Measurements from ENCODE around the gene DPEP2. TPM values are rescaled to one million over a fixed set of nuclear protein-coding genes. Genes with fewer than 3 reads are reported as not detected.
A peak's percentile ranks its signal among the peaks of the same experiment; 100 is the strongest.

DPEP2 gene
- total RNA-seq, 4 donors from 2014 or later, result 0.22 to 2.5 (median 2.1) TPM

DNA sequence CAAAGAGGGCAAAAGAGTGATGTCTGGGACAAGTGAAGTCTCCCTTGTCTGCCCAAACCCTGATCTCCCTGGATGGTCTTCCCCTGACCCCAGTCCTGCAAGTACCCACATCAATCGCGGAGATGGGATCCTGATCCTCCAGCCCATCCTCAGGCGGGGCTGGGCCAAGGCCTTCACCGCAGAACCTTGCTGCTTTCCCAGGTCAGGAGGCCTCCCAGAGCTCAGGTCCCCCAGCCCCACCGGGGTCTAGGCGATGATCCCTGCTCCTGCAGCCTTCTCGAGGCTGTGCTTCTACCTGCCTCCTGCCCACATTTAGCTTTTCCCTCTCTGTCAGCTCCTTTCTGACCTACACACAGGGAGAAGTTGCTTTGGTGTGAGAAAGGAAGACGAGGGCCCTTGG lies 37.1 kb downstream of the DPEP2 start:
- H3K27me3 ChIP-seq, result no peaks in the 10 kb centered on the region
- peaks cover 23 to 24% of the 10 kb centered on the region in 2 donors for H3K36me3 ChIP-seq
- H3K27ac ChIP-seq, result peak overlapping the region in 2 of 3 donors; percentile 15 to 76
- H3K9me3 ChIP-seq, result no peaks in the 10 kb centered on the region
- no peak for DNase-seq
- H3K4me3 ChIP-seq (replicated peaks in 1 of 3), result no peak overlapping the region
- intact Hi-C loops (cut with DNase I), result no loop called here
- no peak for TF ChIP-seq POLR2A (IDR thresholded peaks at IDR 0.05)
- TF ChIP-seq, protein P1, sequence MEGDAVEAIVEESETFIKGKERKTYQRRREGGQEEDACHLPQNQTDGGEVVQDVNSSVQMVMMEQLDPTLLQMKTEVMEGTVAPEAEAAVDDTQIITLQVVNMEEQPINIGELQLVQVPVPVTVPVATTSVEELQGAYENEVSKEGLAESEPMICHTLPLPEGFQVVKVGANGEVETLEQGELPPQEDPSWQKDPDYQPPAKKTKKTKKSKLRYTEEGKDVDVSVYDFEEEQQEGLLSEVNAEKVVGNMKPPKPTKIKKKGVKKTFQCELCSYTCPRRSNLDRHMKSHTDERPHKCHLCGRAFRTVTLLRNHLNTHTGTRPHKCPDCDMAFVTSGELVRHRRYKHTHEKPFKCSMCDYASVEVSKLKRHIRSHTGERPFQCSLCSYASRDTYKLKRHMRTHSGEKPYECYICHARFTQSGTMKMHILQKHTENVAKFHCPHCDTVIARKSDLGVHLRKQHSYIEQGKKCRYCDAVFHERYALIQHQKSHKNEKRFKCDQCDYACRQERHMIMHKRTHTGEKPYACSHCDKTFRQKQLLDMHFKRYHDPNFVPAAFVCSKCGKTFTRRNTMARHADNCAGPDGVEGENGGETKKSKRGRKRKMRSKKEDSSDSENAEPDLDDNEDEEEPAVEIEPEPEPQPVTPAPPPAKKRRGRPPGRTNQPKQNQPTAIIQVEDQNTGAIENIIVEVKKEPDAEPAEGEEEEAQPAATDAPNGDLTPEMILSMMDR (IDR thresholded peaks at IDR 0.05), result no peak
- peaks cover 43 to 79% of the 10 kb centered on the region in 2 donors for H3K4me1 ChIP-seq
- WGBS, 2 donors, result 93 to 99% methylated on average over 6 to 8 of the region's 8 CpGs

DNA sequence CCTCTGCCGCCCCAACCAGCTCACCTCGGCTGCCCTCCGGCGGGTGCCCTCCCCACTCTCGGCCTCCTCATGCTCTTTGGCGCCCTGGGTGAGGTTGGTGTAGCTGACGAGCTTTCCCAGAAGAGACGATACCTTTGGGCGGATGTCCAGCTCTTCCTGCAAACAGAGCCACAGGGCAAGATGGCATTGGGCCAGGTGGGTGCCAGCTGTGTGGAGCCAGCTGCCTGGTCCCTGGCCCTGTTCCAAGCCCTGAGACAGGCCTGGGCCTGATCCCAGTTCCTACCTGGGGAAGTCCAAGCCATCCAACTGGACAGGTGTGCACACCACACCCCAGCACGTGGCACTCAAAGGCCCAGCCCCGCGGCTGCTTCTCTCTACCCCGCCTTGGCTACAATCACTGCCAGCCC lies 37.7 kb downstream of the DPEP2 start:
- Histone ChIP-seq H3K27me3 (no peaks in the 10 kb centered on the region), H3K36me3 (peaks cover 23 to 24% of the 10 kb centered on the region in 2 donors), H3K4me1 (peaks cover 37 to 73% of the 10 kb centered on the region in 2 donors), H3K27ac (peak overlapping the region in 2 of 3 donors; percentile 65 to 76), H3K4me3 (replicated peaks in 1 of 3) (no peak overlapping the region), H3K9me3 (no peaks in the 10 kb centered on the region)
- 49 to 53% methylated on average over 4 to 11 of the region's 13 CpGs for WGBS, 2 donors
- DNase-seq, result peak; percentile 95 to 97
- TF ChIP-seq, protein P1 (IDR thresholded peaks at IDR 0.05), result no peak
- TF ChIP-seq POLR2A (IDR thresholded peaks at IDR 0.05), result no peak
- intact Hi-C loops (cut with DNase I), result no loop called here

DNA sequence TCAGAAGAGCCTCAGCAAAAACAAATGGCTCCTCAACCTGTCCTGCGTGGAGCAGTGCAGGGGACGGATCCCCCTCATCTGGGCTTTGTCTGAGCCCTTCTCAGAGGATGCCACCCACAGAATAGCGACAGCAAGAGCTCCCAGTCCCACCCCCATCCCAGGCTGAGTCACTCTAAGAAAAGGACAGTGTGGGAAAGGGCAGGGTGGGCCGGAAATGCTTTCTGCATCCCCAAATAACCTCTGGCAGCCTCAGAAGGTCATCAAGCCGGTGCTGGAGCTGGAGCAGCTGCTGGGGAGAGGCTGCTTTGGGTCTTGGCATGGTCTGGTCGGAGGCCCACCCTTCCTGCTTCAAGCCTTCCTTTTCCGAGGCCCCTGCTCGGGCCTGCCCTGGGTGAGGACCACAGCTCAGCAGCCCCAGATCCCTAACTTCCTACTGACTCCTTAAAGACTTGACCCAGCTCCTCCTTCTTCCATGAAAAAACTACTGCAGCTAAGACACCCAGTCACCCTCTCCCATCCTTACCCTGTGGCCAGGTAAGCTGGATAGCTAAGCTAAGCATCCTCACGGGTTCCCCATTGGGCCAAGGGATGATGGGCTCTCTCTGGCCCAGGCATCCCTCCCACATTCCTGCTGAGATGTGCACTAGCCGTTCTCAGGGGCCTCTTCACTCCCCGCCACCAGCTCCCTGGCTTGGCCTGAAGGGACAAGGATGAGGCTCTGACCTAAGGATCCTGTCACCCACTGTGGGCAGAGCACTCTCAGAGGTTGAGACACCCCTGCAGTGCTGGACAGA lies 39.6 kb downstream of the DPEP2 start:
- Histone ChIP-seq H3K27ac (peak overlapping the region; percentile 33 to 76 (median 48)), H3K4me3 (replicated peaks in 1 of 3) (no peak overlapping the region), H3K36me3 (peaks cover 29 to 31% of the 10 kb centered on the region in 2 donors), H3K27me3 (no peaks in the 10 kb centered on the region), H3K4me1 (peaks cover 30 to 57% of the 10 kb centered on the region in 2 donors), H3K9me3 (no peaks in the 10 kb centered on the region)
- DNase-seq, result peak in 1 of 2 donors; percentile 28
- intact Hi-C loops (cut with DNase I), result no loop called here
- WGBS, 2 donors, result 72 to 86% methylated on average over 9 to 10 of the region's 11 CpGs
- no peak for TF ChIP-seq POLR2A (IDR thresholded peaks at IDR 0.05)
- TF ChIP-seq, protein P1 (IDR thresholded peaks at IDR 0.05), result no peak

DNA sequence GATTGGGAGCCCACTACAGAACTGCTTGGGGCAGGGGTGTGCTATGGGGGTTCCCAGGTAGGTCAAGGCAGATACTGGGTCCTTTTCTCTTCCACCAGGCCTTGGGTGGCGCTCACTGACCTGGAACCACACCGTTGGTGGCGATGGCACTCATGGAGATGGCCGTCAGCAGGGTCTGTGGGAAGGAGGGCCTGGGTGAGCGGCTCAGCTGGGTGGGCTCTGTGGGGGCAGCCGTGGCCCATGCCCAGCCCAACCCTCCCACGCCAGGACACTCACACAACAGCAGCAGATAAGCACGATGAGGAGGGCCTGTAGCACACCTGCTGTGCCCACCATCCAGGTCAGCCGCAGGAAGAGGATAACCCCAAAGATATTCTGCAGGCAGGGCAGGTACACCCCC lies 41.7 kb downstream of the DPEP2 start:
- no peak overlapping the region for H3K27ac ChIP-seq

More for the DNA sequence above, 41.7 kb downstream of the DPEP2 start:
- no peak for DNase-seq
- Histone ChIP-seq H3K4me1 (peaks cover 18 to 36% of the 10 kb centered on the region in 2 donors), H3K36me3 (peaks cover 33 to 42% of the 10 kb centered on the region in 2 donors), H3K9me3 (no peaks in the 10 kb centered on the region), H3K4me3 (replicated peaks in 1 of 3) (no peak overlapping the region), H3K27me3 (no peaks in the 10 kb centered on the region)
- intact Hi-C loops (cut with DNase I), result no loop called here
- WGBS, 2 donors, result 98 to 100% methylated on average over 5 to 9 of the region's 9 CpGs
- TF ChIP-seq POLR2A (IDR thresholded peaks at IDR 0.05), result no peak
- TF ChIP-seq, protein P1 (IDR thresholded peaks at IDR 0.05), result no peak

All from thyroid gland (tissue), 4 donors.